Keratinocyte (primary cell): ENCODE data around the gene DEPDC7.

ENCODE experiments used
- EZH2 ChIP-seq: IDR thresholded peaks from one replicate; pipeline ENCODE4 v1.6.1; 2012; ENCODE audit warnings: inconsistent platforms, mild to moderate bottlenecking, low read length, moderate library complexity
- TF ChIP-seq, protein P1 (sequence below), 3 experiments: IDR thresholded peaks in 1 of 3; conservative IDR thresholded peaks in 1 of 3; optimal IDR thresholded peaks in 1 of 3; 2 replicates in 2 of 3; 3 replicates in 1 of 3; pipeline versions ENCODE3 to v1.5.1; 2011; ENCODE audit warnings: low read length in 3 of 3, mild to moderate bottlenecking in 3 of 3, moderate library complexity in 2 of 3, control low read depth in 1 of 3, inconsistent platforms in 1 of 3; ENCODE audit not compliant: insufficient read depth in 2 of 3; ENCODE audit errors: extremely low read depth in 1 of 3

GRCh38 chr11:33060271-33060670 lies 44.6 kb downstream of the DEPDC7 start:
- TF ChIP-seq, protein P1, sequence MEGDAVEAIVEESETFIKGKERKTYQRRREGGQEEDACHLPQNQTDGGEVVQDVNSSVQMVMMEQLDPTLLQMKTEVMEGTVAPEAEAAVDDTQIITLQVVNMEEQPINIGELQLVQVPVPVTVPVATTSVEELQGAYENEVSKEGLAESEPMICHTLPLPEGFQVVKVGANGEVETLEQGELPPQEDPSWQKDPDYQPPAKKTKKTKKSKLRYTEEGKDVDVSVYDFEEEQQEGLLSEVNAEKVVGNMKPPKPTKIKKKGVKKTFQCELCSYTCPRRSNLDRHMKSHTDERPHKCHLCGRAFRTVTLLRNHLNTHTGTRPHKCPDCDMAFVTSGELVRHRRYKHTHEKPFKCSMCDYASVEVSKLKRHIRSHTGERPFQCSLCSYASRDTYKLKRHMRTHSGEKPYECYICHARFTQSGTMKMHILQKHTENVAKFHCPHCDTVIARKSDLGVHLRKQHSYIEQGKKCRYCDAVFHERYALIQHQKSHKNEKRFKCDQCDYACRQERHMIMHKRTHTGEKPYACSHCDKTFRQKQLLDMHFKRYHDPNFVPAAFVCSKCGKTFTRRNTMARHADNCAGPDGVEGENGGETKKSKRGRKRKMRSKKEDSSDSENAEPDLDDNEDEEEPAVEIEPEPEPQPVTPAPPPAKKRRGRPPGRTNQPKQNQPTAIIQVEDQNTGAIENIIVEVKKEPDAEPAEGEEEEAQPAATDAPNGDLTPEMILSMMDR (optimal IDR thresholded peaks at IDR 0.05 in 1 of 3, IDR thresholded peaks at IDR 0.05 in 1 of 3, conservative IDR thresholded peaks at IDR 0.05 in 1 of 3; ENCODE audit: extremely low read depth in 1 of 3, insufficient read depth in 2 of 3, low read length in 3 of 3) = no peak
- TF ChIP-seq EZH2 = no peak
